Parathyroid adenoma (tissue), 2 donors: ENCODE data around the gene LAG3.
A peak's percentile ranks its signal among the peaks of the same experiment; 100 is the strongest.

Experiments
- H2AFZ ChIP-seq: fragments of 300-600 bp; sonication (generic); one replicate; pipeline ENCODE4 v1.7.0; 2017; ENCODE audit warnings: antibody characterized with exemption, mild to moderate bottlenecking
- H3K27ac ChIP-seq: fragments of 300-600 bp; sonication (generic); one replicate; pipeline ENCODE4 v1.7.0; 2017
- H3K27me3 ChIP-seq: fragments of 300-600 bp; sonication (generic); one replicate; pipeline ENCODE4 v1.7.0; 2017; ENCODE audit warnings: low read length; ENCODE audit not compliant: control insufficient read depth, insufficient read depth
- H3K36me3 ChIP-seq: fragments of 300-600 bp; sonication (generic); one replicate; pipeline ENCODE4 v1.7.0; 2017; ENCODE audit warnings: low read length; ENCODE audit not compliant: control insufficient read depth, insufficient read depth
- H3K4me1 ChIP-seq: fragments of 300-600 bp; sonication (generic); one replicate; pipeline ENCODE4 v1.7.0; 2017; ENCODE audit warnings: control low read depth
- H3K4me2 ChIP-seq: fragments of 300-600 bp; sonication (generic); one replicate; pipeline ENCODE4 v1.7.0; 2017; ENCODE audit warnings: low read length
- H3K4me3 ChIP-seq: fragments of 300-600 bp; sonication (generic); one replicate; pipeline ENCODE4 v1.7.0; 2017; ENCODE audit warnings: low read depth, low read length
- H3K79me2 ChIP-seq: fragments of 300-600 bp; sonication (generic); one replicate; pipeline ENCODE4 v1.7.0; 2017; ENCODE audit warnings: control low read depth
- H3K9ac ChIP-seq: fragments of 300-600 bp; sonication (generic); one replicate; pipeline ENCODE4 v1.7.0; 2017; ENCODE audit warnings: mild to moderate bottlenecking
- H3K9me3 ChIP-seq: fragments of 300-600 bp; sonication (generic); one replicate; pipeline ENCODE4 v1.7.0; 2017; ENCODE audit warnings: low read length; ENCODE audit not compliant: control insufficient read depth
- CTCF ChIP-seq: fragments of 300-600 bp; sonication (generic); IDR thresholded peaks from one replicate; pipeline ENCODE4 v1.7.0; 2017; ENCODE audit warnings: antibody characterized with exemption, mild to moderate bottlenecking
- donor health status: primary hyperparathyroidism.

LAG3 gene

GRCh38 chr12:6786416-6787094, 14.2 kb downstream of the LAG3 start:
- Histone ChIP-seq H3K4me1 (peaks cover 41% of the 10 kb centered on the region), H3K27ac (peak overlapping the region; percentile 98), H2AFZ (peak overlapping the region; percentile 73)

GRCh38 chr12:6787309-6787708, 15.0 kb downstream of the LAG3 start:
- no peak overlapping the region for H3K4me3 ChIP-seq
- no peaks in the 10 kb centered on the region for H3K9me3 ChIP-seq
- no peak for TF ChIP-seq CTCF
- no peak overlapping the region for H3K9ac ChIP-seq
- peak overlapping the region; percentile 98 for H3K27ac ChIP-seq
- H3K36me3 ChIP-seq = no peaks in the 10 kb centered on the region
- peak overlapping the region; percentile 73 for H2AFZ ChIP-seq
- peaks cover 41% of the 10 kb centered on the region for H3K4me1 ChIP-seq
- no peaks in the 10 kb centered on the region for H3K27me3 ChIP-seq
- no peak overlapping the region for H3K4me2 ChIP-seq
- H3K79me2 ChIP-seq = peaks cover 19% of the 10 kb centered on the region

More at GRCh38 chr12:6786416-6787094, 14.2 kb downstream of the LAG3 start:
- Histone ChIP-seq H3K27me3 (no peaks in the 10 kb centered on the region), H3K79me2 (peaks cover 15% of the 10 kb centered on the region), H3K36me3 (no peaks in the 10 kb centered on the region), H3K9me3 (no peaks in the 10 kb centered on the region), H3K4me3 (no peak overlapping the region), H3K4me2 (peak overlapping the region; percentile 13), H3K9ac (no peak overlapping the region)
- TF ChIP-seq CTCF = no peak

GRCh38 chr12:6788972-6789924, 16.9 kb downstream of the LAG3 start, which contains the start of gene CD4:
Gene CD4 (plus strand): TSS chr12:6789528. CDS start chr12:6800139, 10,611 bp downstream.
- TF ChIP-seq CTCF = peak; percentile 3
- Histone ChIP-seq H3K4me1 (peaks cover 41% of the 10 kb centered on the region), H3K79me2 (peaks cover 23% of the 10 kb centered on the region), H3K9me3 (no peaks in the 10 kb centered on the region), H3K9ac (peak within 1 kb of the TSS; percentile 31), H3K4me2 (peak within 1 kb of the TSS; percentile 17), H3K4me3 (peak within 1 kb of the TSS; percentile 21), H3K27ac (peak within 1 kb of the TSS; percentile 98), H3K36me3 (no peaks in the 10 kb centered on the region), H3K27me3 (no peaks in the 10 kb centered on the region), H2AFZ (peak within 1 kb of the TSS; percentile 85)

- Histone ChIP-seq H3K4me1 (peaks cover 31% of the 10 kb centered on the region), H3K4me3 (no peak overlapping the region), H3K27ac (peak overlapping the region; percentile 98), H3K4me2 (no peak overlapping the region), H3K27me3 (no peaks in the 10 kb centered on the region), H3K79me2 (peaks cover 23% of the 10 kb centered on the region), H3K9me3 (no peaks in the 10 kb centered on the region), H3K36me3 (no peaks in the 10 kb centered on the region), H3K9ac (peak overlapping the region; percentile 31), H2AFZ (peak overlapping the region; percentile 55)
- no peak for TF ChIP-seq CTCF
Observed at GRCh38 chr12:6790496-6791150, 18.3 kb downstream of the LAG3 start.
